ENCODE results near the gene PCBP3. TPM values are rescaled to one million over a fixed set of nuclear protein-coding genes. Genes with fewer than 3 reads are reported as not detected.

Gene PCBP3
- total and polyA plus RNA-seq, 2 of the 13 experiments (the other 11 are each of a cell fraction or from before 2014, with no cell fraction given): not detected

DNA sequence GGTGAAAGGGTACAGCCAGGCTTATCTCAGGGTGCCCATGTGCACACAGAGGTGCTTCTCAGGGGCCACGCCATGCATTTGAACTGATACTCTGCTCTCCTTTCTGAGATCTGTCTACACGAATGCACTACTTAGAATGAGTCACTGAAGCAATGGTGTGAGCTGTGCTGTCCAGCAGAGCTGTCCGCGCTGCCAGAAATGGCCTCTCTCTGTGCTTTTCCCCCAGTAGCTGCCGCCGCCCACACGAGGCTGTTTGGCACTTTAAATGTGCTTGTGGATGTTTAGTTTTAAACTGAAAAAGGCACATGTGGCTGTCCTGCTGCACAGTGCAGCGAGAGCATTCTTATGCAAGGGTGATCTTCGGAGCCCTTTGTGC lies 250.9 kb downstream of the PCBP3 start:
- TF ChIP-seq PAX8 (CRISPR knock-in tag; IDR thresholded peaks at IDR 0.05; ENCODE audit: borderline replicate concordance): no peak
- TF ChIP-seq ZFP36L2 (CRISPR knock-in tag; IDR thresholded peaks at IDR 0.05): no peak
- TF ChIP-seq SMAD9 (CRISPR knock-in tag; IDR thresholded peaks at IDR 0.05): no peak
- Histone ChIP-seq H2AFZ (ENCODE audit: low read length) (no peak overlapping the region), H3K4me2 (ENCODE audit: low read depth, low read length) (no peak overlapping the region), H3K36me3 (replicated peaks in 1 of 2; ENCODE audit: control insufficient read depth in 1 of 2, insufficient read depth in 2 of 2, low read length in 2 of 2) (no peaks in the 10 kb centered on the region), H3K9me3 (ENCODE audit: low read length) (no peaks in the 10 kb centered on the region), H3K4me3 (replicated peaks in 1 of 3; ENCODE audit: insufficient read depth in 1 of 3, low read depth in 2 of 3, low read length in 3 of 3) (no peak overlapping the region), H3K79me2 (ENCODE audit: insufficient read depth, low read length) (no peaks in the 10 kb centered on the region), H3K4me1 (ENCODE audit: insufficient read depth, low read length) (no peaks in the 10 kb centered on the region), H3K27ac (ENCODE audit: extremely low read length, insufficient read depth, low read length) (no peak overlapping the region), H4K20me1 (ENCODE audit: insufficient read depth, low read length) (no peaks in the 10 kb centered on the region), H3K27me3 (ENCODE audit: control insufficient read depth in 1 of 2, insufficient read depth in 2 of 2, low read length in 2 of 2) (peaks cover 14 to 65% of the 10 kb centered on the region in 2 experiments; a peak in 4 of 5 replicates), H3K9ac (ENCODE audit: insufficient read depth, low read depth, low read length) (no peak overlapping the region)
- DNase-seq (ENCODE audit: low spot score): no peak
- no peak for ATAC-seq
- POLR2A ChIA-PET: no interaction called here
- FAIRE-seq: no peak
- in situ Hi-C loops (cut with HindIII; ENCODE audit: extremely low pct_ligation_motif_present, low pct_unique_long_range_greater_than_20kb) (no loop called here), intact Hi-C loops (cut with micrococcal nuclease; ENCODE audit: unreplicated experiment) (no loop called here)
- WGBS (ENCODE audit: low lambda C conversion rate): 29% methylated on average over 6 of the region's 9 CpGs
- CTCF ChIA-PET (ENCODE audit: low intra/inter-chr PET ratio, low total read pairs): no interaction called here
- no TSS peak for BruUV-seq (replicated peaks)

DNA sequence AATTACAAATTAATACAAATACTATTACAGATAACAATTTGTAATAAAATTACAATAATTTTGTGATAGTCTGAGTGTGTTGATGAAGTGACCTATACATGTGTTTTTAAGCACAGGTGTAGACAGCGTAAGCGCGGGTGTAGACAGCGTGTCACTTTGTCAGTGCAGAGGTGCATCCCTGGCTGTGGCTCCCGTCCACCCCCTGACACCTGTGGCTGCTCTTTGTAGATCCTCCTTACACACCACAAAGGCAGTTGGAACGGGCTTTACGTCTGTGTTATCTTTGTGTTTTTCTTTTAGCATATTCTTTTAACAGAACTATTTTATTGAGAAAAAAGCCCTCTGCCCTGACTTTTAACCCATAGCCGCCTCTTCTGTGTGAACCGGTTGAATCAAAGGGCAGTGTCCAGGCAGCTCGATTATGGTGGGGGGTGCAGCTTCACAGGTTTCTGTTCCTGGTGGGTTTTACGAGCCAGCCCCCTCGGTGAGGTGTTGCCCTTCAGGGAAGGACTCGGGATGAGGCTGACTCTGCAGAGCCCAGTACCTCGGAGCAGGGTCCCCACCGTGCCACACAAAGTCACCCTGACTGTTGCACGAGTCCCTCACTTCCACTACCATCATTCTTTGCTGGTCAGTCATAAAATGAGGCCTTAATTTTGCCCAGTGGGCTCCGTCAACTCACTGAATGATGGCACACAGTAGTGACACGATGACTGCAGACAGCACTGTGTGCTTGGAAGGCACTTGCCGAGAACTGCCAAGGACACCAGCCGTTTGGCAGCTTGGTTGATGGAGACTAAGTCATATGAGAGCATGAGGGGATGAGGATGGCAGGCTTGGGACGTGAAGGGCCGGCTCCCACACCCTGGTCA lies 251.6 kb downstream of the PCBP3 start:
- WGBS (ENCODE audit: low lambda C conversion rate): 6% methylated on average over 17 of the region's 22 CpGs
- H3K27ac ChIP-seq (ENCODE audit: extremely low read length, insufficient read depth, low read length): no peak overlapping the region
- no peaks in the 10 kb centered on the region for H4K20me1 ChIP-seq (ENCODE audit: insufficient read depth, low read length)
- H3K27me3 ChIP-seq (ENCODE audit: control insufficient read depth in 1 of 2, insufficient read depth in 2 of 2, low read length in 2 of 2): peaks cover 12 to 63% of the 10 kb centered on the region in 2 experiments; a peak in 4 of 5 replicates
- no peaks in the 10 kb centered on the region for H3K36me3 ChIP-seq (replicated peaks in 1 of 2; ENCODE audit: control insufficient read depth in 1 of 2, insufficient read depth in 2 of 2, low read length in 2 of 2)
- CTCF ChIA-PET (ENCODE audit: low intra/inter-chr PET ratio, low total read pairs): no interaction called here
- FAIRE-seq: no peak
- H3K9ac ChIP-seq (ENCODE audit: insufficient read depth, low read depth, low read length): no peak overlapping the region
- no TSS peak for BruUV-seq (replicated peaks)
- H3K9me3 ChIP-seq (ENCODE audit: low read length): no peaks in the 10 kb centered on the region
- in situ Hi-C loops (cut with HindIII; ENCODE audit: extremely low pct_ligation_motif_present, low pct_unique_long_range_greater_than_20kb): no loop called here
- POLR2A ChIA-PET: no interaction called here
- H3K79me2 ChIP-seq (ENCODE audit: insufficient read depth, low read length): no peaks in the 10 kb centered on the region
- no peak overlapping the region for H3K4me2 ChIP-seq (ENCODE audit: low read depth, low read length)
- no peak overlapping the region for H3K4me3 ChIP-seq (replicated peaks in 1 of 3; ENCODE audit: insufficient read depth in 1 of 3, low read depth in 2 of 3, low read length in 3 of 3)
- no peak for DNase-seq (ENCODE audit: low spot score)
- no peaks in the 10 kb centered on the region for H3K4me1 ChIP-seq (ENCODE audit: insufficient read depth, low read length)
- intact Hi-C loops (cut with micrococcal nuclease; ENCODE audit: unreplicated experiment): no loop called here
- no peak overlapping the region for H2AFZ ChIP-seq (ENCODE audit: low read length)
- ATAC-seq: no peak
- TF ChIP-seq ELF4 (CRISPR knock-in tag; IDR thresholded peaks at IDR 0.05; ENCODE audit: borderline replicate concordance) (no peak), RAD51 (IDR thresholded peaks at IDR 0.05; ENCODE audit: borderline replicate concordance) (no peak), ZNF331 (CRISPR knock-in tag; IDR thresholded peaks at IDR 0.05) (no peak), HNRNPK (IDR thresholded peaks at IDR 0.05; ENCODE audit: low read depth, low read length, poor library complexity, severe bottlenecking) (no peak), ZMYM3 (CRISPR knock-in tag; IDR thresholded peaks at IDR 0.05) (no peak), NR2F2 (IDR thresholded peaks at IDR 0.05; ENCODE audit: borderline replicate concordance, low read depth) (no peak), ZNF775 (CRISPR knock-in tag; IDR thresholded peaks at IDR 0.05; ENCODE audit: borderline replicate concordance) (no peak), ZSCAN29 (CRISPR knock-in tag; conservative IDR thresholded peaks at IDR 0.05) (no peak), SAP130 (CRISPR knock-in tag; IDR thresholded peaks at IDR 0.05; ENCODE audit: low read depth) (no peak), ZNF619 (CRISPR knock-in tag; IDR thresholded peaks at IDR 0.05) (no peak), ZSCAN30 (CRISPR knock-in tag; IDR thresholded peaks at IDR 0.05) (no peak)
- TF ChIP-seq, protein P1, sequence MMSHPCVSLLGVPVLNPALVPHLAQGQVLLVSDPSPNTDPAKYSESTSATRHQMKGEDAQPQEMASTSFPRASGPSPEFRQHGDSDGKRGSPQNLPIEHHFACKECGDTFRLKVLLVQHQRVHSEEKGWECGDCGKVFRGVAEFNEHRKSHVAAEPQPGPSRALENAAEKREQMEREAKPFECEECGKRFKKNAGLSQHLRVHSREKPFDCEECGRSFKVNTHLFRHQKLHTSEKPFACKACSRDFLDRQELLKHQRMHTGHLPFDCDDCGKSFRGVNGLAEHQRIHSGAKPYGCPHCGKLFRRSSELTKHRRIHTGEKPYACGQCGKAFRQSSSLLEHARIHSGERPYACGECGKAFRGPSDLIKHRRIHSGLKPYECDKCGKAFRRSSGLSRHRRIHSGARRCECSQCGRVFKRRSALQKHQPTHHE (CRISPR knock-in tag; IDR thresholded peaks at IDR 0.05; ENCODE audit: borderline replicate concordance): no peak
- TF ChIP-seq, protein P2, sequence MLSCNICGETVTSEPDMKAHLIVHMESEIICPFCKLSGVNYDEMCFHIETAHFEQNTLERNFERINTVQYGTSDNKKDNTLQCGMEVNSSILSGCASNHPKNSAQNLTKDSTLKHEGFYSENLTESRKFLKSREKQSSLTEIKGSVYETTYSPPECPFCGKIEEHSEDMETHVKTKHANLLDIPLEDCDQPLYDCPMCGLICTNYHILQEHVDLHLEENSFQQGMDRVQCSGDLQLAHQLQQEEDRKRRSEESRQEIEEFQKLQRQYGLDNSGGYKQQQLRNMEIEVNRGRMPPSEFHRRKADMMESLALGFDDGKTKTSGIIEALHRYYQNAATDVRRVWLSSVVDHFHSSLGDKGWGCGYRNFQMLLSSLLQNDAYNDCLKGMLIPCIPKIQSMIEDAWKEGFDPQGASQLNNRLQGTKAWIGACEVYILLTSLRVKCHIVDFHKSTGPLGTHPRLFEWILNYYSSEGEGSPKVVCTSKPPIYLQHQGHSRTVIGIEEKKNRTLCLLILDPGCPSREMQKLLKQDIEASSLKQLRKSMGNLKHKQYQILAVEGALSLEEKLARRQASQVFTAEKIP (CRISPR knock-in tag; IDR thresholded peaks at IDR 0.05; ENCODE audit: borderline replicate concordance): no peak

Measured in HepG2 (cell line).